ENCODE results near the gene ROBO2. TPM values are rescaled to one million over a fixed set of nuclear protein-coding genes. Genes with fewer than 3 reads are reported as not detected.

The ROBO2 gene
- total RNA-seq, 1 experiment from 2014 or later = not detected

GRCh38 chr3:77052733-77053670, 13.1 kb downstream of the ROBO2 start:
- Histone ChIP-seq H3K9ac (ENCODE audit: low read length) (no peak overlapping the region), H3K9me2 (ENCODE audit: insufficient read depth) (no peaks in the 10 kb centered on the region), H2AFZ (ENCODE audit: low read depth, low read length, poor library complexity, severe bottlenecking) (no peak overlapping the region), H3K79me2 (ENCODE audit: insufficient read depth, low read length) (no peaks in the 10 kb centered on the region), H3K4me2 (ENCODE audit: low read length) (no peak overlapping the region), H3K27me3 (ENCODE audit: insufficient read depth, low read length) (no peaks in the 10 kb centered on the region), H3K4me3 (replicated peaks in 1 of 2; ENCODE audit: low read depth in 1 of 2, low read length in 2 of 2) (no peak overlapping the region), H3K27ac (ENCODE audit: low read depth, low read length) (no peak overlapping the region), H3K4me1 (ENCODE audit: control insufficient read depth in 1 of 2, insufficient read depth in 2 of 2, low read length in 2 of 2) (no peaks in the 10 kb centered on the region), H3K9me3 (ENCODE audit: control insufficient read depth in 1 of 2, insufficient read depth in 1 of 2, low read depth in 1 of 2, low read length in 2 of 2) (peaks cover 9 to 19% of the 10 kb centered on the region in 2 experiments; a peak in 3 of 4 replicates), H4K20me1 (ENCODE audit: insufficient read depth) (no peaks in the 10 kb centered on the region), H3K36me3 (ENCODE audit: control insufficient read depth in 1 of 2, insufficient read depth in 2 of 2, low read length in 2 of 2) (no peaks in the 10 kb centered on the region)
- TF ChIP-seq REST (IDR thresholded peaks at IDR 0.05; ENCODE audit: low read depth) = no peak
- TF ChIP-seq ZBTB33 (IDR thresholded peaks at IDR 0.05; ENCODE audit: extremely low read depth, insufficient replicate concordance, low read length) = no peak
- TF ChIP-seq JUND (IDR thresholded peaks at IDR 0.05) = no peak
- ChIA-PET RAD21 (ENCODE audit: low non-redundant PET in 1 of 2, low total read pairs in 2 of 2, uncharacterized antibody in 2 of 2, unreplicated experiment in 2 of 2) (no interaction called here), CTCF (no interaction called here), POLR2A (no interaction called here)
- BruUV-seq (replicated peaks) = no TSS peak
- ATAC-seq (no peak), DNase-seq (ENCODE audit: low read depth, low spot score) (no peak)
- intact Hi-C loops (cut with micrococcal nuclease) = no loop called here

All from HCT116 (cell line).